ENCODE data around the gene P2RY12.

Gene P2RY12
- 0 reads per million in 4 donors for total RNA-seq

GRCh38 chr3:151384741-151385174, at the start of gene P2RY12:
Gene P2RY12 (minus strand): TSS chr3:151384753. CDS start chr3:151338845, 45,908 bp downstream.
- no peak for DNase-seq

DNA sequence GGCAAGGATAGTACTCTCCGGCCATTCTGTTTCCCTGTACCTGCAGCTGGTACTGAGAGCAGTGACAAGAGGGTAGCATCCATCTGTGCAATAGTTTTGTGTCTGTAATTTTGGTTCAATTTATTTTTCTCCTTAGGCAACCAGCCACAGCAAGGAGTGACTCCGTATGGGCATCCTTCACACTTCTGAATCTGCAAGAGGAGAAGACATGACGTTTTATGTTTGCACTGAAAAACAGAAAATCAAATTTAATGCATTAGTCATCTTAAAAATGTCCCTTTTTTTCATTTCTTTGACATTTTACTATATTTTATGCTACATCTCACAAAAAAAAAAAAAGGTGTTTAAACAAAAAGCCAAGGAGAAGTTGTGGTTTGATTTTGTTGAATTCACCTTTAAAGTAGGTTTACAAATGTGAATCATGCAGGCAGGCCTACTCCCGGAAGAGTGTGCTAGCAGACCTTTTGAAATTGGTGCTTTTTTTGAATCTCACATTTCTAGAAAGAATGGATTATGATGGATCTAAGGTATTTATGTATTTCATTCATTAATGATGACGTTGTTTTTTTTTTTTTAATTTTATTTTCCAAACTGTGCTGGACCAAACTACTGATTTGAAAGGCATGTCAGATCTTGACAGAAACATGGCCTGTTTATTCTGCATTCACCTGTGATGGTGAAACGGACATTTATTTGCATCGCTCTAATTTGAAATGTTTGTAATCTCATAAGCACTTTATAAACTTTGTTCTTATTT, 48.2 kb upstream of the P2RY12 start:
- DNase-seq = no peak

DNA sequence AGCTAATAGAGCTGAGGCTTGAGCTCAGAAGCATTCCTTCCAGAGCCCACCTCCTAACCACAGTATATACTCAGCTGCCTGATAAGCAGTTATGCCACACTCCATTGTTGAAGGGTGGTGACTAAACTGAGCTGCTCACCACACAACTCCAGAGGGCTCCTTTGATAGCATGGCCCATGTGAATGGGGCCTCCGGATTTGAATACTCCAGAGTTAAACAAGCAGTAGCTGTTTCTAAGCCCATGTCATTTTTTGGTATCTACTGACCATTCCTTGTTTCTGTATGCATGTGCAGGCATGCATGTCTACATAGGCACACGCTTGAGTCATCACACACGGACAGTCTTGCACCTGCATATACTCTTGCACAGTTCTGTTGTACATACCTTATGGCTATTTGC, 47.4 kb upstream of the P2RY12 start:
- DNase-seq = no peak

DNA sequence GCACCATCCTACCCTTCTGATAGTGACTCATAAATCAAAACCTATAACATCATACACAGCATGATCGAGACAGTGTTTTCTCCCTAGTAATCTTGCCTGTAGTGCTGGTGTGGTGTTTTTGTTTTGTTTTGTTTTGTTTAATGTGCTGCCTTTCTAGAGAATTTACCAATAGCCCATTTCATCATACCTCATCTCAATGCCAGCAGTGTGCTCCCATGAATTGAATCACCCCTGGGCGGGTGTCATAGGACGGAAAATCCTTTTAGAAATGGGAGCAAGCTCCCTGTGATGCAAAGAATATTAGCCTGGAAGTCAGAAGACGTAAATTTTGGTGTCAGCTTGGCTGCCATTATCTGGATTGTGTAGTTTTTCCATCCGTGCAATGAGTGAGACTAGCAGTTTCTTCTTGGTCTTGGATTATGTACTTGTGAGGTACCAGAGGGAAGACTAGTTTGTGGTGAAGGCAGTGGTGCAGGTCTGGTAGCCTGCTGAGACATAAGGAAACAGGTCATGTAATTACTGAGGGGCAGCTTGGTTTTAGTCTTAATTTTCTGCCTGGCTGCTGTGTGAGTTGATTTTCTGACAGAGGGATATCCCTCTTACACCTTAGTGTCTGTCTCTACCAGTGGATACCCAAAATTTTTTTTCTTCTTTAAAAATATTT, 46.4 kb upstream of the P2RY12 start:
- DNase-seq = no peak

GRCh38 chr3:151428386-151428785, 43.8 kb upstream of the P2RY12 start:
- DNase-seq = no peak

- no peak for DNase-seq
These were observed 41.7 kb upstream of the P2RY12 start for GRCh38 chr3:151426341-151426657.

DNA sequence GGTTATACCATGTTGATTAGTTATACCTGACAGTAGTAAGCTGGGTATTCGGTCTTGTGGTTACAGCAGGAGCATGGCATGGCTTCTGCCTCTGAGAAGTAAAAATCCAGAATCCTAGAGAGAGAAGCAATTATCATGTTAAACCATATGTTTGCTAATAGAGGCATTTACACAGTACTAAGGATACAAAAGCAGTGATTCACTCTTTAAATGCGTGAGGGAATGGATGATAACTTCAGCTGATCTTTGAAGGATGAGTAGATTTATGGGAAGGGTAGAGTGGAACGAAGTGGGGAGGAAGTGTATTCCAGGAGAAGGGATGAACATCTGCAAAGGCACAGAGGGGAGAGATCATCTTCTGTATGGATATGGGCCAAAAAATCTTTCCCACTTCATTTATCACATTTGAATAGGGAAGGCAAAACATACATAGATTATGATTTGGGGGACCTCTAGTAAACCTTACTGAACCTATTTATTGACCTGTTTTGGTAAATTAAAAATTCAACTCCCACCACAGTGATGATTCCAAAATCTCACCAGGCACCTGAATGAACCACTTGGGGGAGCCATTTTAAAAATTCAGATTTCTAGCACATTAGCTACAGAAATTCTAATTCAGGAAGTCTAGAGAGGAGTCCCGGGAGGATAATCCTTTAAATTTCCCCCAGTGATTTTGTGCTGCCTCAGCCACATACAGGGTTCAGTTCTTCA, 41.2 kb upstream of the P2RY12 start:
- DNase-seq = no peak

DNA sequence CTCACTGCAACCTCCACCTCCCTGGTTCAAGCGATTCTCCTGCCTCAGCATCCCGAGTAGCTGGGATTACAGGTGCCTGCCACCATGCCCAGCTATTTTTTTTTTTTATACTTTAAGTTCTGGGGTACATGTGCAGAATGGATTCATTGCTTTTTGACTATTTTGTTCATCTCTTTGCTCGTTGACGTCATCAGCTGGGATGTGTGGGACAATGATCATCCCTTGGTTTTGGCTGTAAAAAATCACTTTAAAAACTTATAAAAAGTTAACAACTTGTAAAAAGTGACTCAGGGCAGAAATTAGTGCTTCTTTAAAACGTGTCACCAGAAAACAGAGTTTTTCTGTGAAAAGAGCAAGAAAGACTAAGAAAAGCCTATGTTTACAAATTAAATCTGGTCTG, 38.5 kb upstream of the P2RY12 start:
- DNase-seq = no peak

GRCh38 chr3:151421938-151422337, 37.4 kb upstream of the P2RY12 start:
- no peak for DNase-seq

- DNase-seq = no peak
These were observed 35.3 kb upstream of the P2RY12 start for GRCh38 chr3:151419806-151420205.

GRCh38 chr3:151415289-151415688, 30.7 kb upstream of the P2RY12 start:
- DNase-seq = no peak

DNA sequence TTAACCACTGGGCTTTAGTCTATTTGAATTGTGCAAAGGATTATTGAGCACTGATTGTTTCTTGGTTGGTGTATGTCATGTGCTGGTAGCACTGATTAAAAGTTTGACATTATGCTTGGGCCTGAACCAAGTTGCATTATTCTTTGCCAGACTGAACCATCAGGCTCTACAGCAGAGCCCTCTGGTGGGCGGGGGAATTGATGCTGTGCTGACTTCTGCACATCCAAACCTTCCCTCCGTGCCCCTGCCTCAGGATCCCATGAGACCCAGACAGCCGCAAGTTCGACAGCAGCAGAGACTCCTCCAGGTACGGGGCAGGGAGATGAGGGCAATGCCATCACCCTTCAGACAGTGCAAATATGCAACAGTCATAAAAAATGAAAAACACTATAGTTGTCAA, 28.4 kb upstream of the P2RY12 start:
- DNase-seq = no peak

GRCh38 chr3:151410891-151411559, 26.5 kb upstream of the P2RY12 start:
- DNase-seq = no peak

- no peak for DNase-seq
These were observed 23.4 kb upstream of the P2RY12 start for GRCh38 chr3:151407928-151408327.

DNA sequence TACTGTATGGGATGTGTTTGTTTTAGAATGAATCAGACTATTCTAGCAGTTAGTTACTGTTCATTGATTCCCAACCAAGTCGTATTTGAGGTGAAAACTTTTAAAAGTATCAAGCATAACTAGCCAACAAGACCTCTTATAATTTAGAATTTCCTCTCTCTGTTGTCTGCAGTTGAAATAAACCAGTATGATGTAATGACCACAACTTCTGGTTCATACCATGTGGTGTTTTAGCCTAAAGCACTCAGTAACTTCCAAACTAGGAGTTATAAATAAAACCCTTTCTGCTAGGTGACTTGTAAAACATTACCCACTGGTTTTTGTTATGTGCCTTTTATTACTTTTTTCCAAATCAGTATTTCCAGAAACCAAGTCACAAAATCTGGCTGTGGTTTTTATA, 19.8 kb upstream of the P2RY12 start:
- no peak for DNase-seq

DNA sequence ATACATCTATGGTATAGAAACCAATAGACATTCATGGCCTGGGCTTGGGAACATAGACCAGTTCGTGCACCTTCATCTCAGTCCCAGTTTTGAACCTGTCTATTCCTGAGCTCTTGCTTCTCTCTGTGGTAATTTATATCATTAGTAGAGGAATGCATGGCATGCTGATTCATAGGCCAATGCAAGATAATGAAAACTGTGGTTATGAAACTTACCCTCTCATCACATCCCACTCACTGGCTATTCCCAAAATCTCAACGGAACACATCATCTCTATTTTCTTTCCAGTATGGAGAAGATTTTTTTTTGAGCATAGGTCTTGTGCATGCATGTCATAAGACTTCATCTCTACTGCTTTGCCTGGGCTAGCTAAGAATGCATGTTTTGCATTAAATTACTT, 18.7 kb upstream of the P2RY12 start:
- DNase-seq = no peak

DNA sequence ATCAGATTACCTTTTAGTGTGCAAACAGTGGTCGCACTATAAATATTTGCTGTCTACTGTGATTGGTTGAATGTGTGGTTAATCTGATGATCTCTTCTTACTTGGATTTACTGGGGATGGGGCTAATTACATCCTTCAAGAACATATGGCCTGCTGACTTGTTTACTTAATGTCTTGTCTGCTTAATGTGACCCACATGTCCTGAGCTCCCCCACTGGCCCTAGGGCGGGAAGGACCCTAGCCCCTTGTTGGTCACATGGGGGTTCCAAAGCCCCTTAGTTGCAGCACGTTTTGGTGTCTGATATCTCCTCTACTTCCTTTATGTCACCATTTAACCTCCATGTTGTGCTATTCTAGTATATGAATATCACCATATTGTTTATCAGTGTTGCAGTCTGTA, 17.8 kb upstream of the P2RY12 start:
- no peak for DNase-seq

DNA sequence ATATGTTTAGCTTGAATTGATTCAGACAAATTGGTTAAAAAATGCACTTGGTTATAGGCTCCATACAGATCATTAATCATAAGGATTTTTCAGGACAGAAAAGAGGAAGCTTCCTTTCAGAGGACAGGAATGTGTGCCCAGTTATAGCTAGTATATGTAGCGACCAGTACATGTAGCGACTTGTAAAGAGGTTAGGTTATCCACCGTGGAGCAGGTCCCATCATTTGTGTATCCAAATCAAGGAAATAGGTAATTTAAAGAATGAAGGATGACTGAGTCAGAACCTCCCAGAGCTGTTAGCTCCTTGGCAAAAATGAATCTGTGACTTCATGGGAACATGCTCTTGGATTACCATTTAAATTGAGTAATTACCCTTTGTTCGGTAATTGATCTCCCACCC, 15.8 kb upstream of the P2RY12 start:
- DNase-seq = no peak

- no peak for DNase-seq
These were observed 14.3 kb upstream of the P2RY12 start for GRCh38 chr3:151398895-151399294.

DNA sequence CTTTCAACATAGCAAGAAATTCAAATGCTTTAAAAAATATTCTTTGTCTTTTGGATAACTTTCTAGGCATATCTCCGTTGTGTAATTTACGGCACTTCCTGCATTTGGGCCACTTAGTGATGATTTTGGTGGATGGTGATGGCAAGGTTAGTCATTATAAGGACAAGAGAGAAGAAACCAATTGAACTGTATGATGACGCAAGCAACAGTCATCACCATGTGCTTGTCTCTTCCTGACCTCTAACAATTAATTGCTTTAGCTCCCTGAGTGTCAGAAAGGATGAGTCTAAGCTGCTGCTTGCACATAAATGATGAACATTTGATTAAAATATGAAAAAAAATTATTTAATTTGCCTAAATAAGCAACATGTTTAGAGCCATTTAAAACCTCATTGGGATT, 11.3 kb upstream of the P2RY12 start:
- DNase-seq = no peak

GRCh38 chr3:151394611-151395010, 10.1 kb upstream of the P2RY12 start:
- DNase-seq = no peak

GRCh38 chr3:151393941-151394340, 9.4 kb upstream of the P2RY12 start:
- no peak for DNase-seq

DNA sequence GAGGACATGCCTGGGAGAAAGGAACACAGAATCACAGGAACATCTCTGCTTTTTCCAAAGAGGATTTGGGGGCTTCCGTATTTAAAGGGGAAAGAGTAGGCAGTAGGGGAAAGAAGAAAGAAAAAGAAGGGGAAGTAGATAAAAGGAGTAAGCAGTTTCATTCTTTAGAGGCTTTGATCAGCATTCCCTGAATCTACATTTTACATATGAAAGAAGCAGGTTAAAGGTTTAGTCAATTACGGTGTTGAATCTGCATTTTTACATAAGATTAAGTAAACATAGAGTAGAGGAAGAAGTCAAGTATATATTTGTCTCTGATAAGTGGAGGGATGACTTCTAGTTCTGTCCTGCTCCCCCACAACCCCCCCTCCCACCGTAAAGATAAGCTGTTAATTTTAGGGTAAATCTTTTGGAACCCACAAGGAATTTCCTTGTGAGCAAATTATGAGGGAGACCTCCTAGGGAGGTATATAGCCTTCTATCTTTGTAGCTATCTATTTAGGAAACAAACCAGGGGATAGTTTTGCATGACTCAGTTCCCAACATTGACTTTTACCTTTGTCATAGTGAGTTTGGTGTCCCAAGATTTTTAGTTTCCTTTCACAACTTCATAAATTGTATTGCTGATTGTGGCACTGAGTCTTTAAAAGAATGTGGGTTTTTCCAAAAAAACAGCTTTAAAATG, 8.7 kb upstream of the P2RY12 start:
- DNase-seq = no peak
